ENCODE measurements around the gene POPDC2.

POPDC2 gene

DNA sequence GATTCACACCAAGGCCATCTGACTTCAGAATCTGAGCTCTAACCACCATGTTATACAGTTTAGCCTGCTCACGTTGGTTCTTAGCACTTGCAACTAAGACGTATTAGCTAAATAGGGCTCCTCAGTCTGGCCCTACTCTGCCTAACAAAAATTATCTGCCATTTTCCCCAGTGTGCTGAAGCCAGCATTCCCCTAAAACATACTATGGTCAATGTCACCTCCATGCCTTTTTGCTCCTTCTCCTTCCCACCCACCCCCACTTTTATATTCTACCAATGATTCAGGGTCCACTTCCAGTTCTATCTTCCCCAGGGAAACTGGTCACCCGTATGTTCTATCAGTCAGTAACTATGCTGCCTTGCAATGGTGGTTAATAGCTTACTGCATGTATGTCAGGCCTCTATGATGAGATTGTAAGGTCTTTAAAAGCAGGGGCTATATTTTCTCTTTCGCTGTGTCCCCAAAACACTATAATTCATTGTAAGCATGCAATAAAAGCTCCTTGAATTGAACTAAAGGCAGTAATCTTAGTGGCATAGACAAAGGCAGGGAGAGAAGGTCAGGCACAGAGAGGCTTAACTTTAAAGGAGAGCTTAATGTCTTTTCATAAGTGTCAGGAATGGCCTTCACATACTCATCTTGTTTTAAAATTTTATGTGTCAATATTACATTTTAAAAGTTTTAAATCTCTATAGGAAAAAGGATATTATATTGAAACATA is 23.3 kb downstream of the POPDC2 start:
- Histone ChIP-seq H3K79me2 (no peaks in the 10 kb centered on the region), H3K27ac (peak overlapping the region; percentile 92), H3K36me3 (ENCODE audit: control insufficient read depth, insufficient read depth, low read length) (no peaks in the 10 kb centered on the region), H3K9me3 (ENCODE audit: control insufficient read depth, low read length) (no peaks in the 10 kb centered on the region), H3K4me1 (peaks cover 40% of the 10 kb centered on the region), H3K9ac (no peak overlapping the region), H3K27me3 (ENCODE audit: control insufficient read depth, insufficient read depth, low read length) (no peaks in the 10 kb centered on the region), H3K4me3 (ENCODE audit: low read depth, low read length) (no peak overlapping the region), H2AFZ (peak overlapping the region; percentile 43), H3K4me2 (ENCODE audit: low read length) (no peak overlapping the region)
- TF ChIP-seq, protein P1, sequence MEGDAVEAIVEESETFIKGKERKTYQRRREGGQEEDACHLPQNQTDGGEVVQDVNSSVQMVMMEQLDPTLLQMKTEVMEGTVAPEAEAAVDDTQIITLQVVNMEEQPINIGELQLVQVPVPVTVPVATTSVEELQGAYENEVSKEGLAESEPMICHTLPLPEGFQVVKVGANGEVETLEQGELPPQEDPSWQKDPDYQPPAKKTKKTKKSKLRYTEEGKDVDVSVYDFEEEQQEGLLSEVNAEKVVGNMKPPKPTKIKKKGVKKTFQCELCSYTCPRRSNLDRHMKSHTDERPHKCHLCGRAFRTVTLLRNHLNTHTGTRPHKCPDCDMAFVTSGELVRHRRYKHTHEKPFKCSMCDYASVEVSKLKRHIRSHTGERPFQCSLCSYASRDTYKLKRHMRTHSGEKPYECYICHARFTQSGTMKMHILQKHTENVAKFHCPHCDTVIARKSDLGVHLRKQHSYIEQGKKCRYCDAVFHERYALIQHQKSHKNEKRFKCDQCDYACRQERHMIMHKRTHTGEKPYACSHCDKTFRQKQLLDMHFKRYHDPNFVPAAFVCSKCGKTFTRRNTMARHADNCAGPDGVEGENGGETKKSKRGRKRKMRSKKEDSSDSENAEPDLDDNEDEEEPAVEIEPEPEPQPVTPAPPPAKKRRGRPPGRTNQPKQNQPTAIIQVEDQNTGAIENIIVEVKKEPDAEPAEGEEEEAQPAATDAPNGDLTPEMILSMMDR (IDR thresholded peaks at IDR 0.05), result no peak

- H3K4me3 ChIP-seq (ENCODE audit: low read depth, low read length), result no peak overlapping the region
- peaks cover 40% of the 10 kb centered on the region for H3K4me1 ChIP-seq
- H3K9me3 ChIP-seq (ENCODE audit: control insufficient read depth, low read length), result no peaks in the 10 kb centered on the region
- H3K27ac ChIP-seq, result peak overlapping the region; percentile 92
- no peaks in the 10 kb centered on the region for H3K27me3 ChIP-seq (ENCODE audit: control insufficient read depth, insufficient read depth, low read length)
- no peak overlapping the region for H3K4me2 ChIP-seq (ENCODE audit: low read length)
- H3K79me2 ChIP-seq, result no peaks in the 10 kb centered on the region
- peak overlapping the region; percentile 43 for H2AFZ ChIP-seq
- TF ChIP-seq, protein P1 (IDR thresholded peaks at IDR 0.05), result no peak
- H3K9ac ChIP-seq, result no peak overlapping the region
- no peaks in the 10 kb centered on the region for H3K36me3 ChIP-seq (ENCODE audit: control insufficient read depth, insufficient read depth, low read length)
These were observed 24.1 kb downstream of the POPDC2 start for GRCh38 chr3:119636249-119636648.

GRCh38 chr3:119635719-119636118 is 24.7 kb downstream of the POPDC2 start:
- Histone ChIP-seq H3K27me3 (ENCODE audit: control insufficient read depth, insufficient read depth, low read length) (no peaks in the 10 kb centered on the region), H3K27ac (peak overlapping the region; percentile 92), H3K4me3 (ENCODE audit: low read depth, low read length) (no peak overlapping the region), H3K4me1 (peaks cover 40% of the 10 kb centered on the region), H3K4me2 (ENCODE audit: low read length) (no peak overlapping the region), H3K9ac (no peak overlapping the region), H2AFZ (peak overlapping the region; percentile 43), H3K9me3 (ENCODE audit: control insufficient read depth, low read length) (no peaks in the 10 kb centered on the region), H3K79me2 (no peaks in the 10 kb centered on the region), H3K36me3 (ENCODE audit: control insufficient read depth, insufficient read depth, low read length) (no peaks in the 10 kb centered on the region)
- TF ChIP-seq, protein P1 (IDR thresholded peaks at IDR 0.05), result peak; percentile 40

DNA sequence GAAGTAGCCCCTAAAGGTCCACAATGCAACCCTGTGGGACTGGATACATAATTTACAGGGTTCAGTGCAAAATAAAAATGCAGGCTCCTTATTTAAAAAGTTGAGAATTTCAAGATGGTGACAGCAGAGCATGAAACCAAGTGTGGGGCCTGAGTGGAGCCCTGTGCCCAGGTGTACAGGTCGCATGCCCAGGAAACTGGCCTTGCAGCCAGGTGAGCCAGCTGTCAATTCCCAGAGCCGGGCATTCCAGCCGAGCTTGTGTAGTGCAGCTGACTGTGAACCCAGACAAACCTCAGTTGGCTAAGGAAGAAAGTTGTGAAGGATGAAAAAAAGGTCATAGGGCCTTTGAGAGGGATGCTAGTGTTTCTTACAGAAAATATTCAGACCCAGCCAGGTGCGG is 27.6 kb downstream of the POPDC2 start:
- Histone ChIP-seq H3K9ac (no peak overlapping the region), H3K9me3 (ENCODE audit: control insufficient read depth, low read length) (no peaks in the 10 kb centered on the region), H2AFZ (no peak overlapping the region), H3K27me3 (ENCODE audit: control insufficient read depth, insufficient read depth, low read length) (no peaks in the 10 kb centered on the region), H3K27ac (no peak overlapping the region), H3K79me2 (no peaks in the 10 kb centered on the region), H3K4me1 (peaks cover 40% of the 10 kb centered on the region), H3K4me2 (ENCODE audit: low read length) (no peak overlapping the region), H3K4me3 (ENCODE audit: low read depth, low read length) (no peak overlapping the region), H3K36me3 (ENCODE audit: control insufficient read depth, insufficient read depth, low read length) (no peaks in the 10 kb centered on the region)
- TF ChIP-seq, protein P1 (IDR thresholded peaks at IDR 0.05), result no peak

DNA sequence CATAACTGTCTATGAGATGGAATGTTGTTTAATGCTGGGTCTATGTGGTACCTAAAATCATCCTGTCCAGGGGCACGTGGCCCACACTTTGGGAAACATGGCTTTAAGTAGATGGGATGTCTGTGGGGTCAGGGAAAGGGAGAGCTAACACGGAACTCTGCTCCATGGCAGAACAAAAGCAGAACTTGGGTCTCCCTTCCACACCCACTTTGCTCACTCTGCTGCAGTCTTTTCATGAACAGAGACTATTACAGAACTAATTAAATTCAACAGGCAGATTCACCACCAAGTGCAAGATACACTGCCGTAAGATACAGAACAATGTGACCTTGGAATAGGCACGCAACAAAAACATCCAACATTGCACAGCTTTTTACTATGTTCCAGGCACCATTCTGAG is 28.2 kb downstream of the POPDC2 start:
- no peak overlapping the region for H3K9ac ChIP-seq

More for the DNA sequence above, 28.2 kb downstream of the POPDC2 start:
- no peaks in the 10 kb centered on the region for H3K79me2 ChIP-seq
- H3K4me1 ChIP-seq, result peaks cover 41% of the 10 kb centered on the region
- no peaks in the 10 kb centered on the region for H3K27me3 ChIP-seq (ENCODE audit: control insufficient read depth, insufficient read depth, low read length)
- TF ChIP-seq, protein P1 (IDR thresholded peaks at IDR 0.05), result no peak
- no peak overlapping the region for H3K4me2 ChIP-seq (ENCODE audit: low read length)
- no peaks in the 10 kb centered on the region for H3K36me3 ChIP-seq (ENCODE audit: control insufficient read depth, insufficient read depth, low read length)
- H3K9me3 ChIP-seq (ENCODE audit: control insufficient read depth, low read length), result no peaks in the 10 kb centered on the region
- no peak overlapping the region for H2AFZ ChIP-seq
- H3K4me3 ChIP-seq (ENCODE audit: low read depth, low read length), result no peak overlapping the region
- no peak overlapping the region for H3K27ac ChIP-seq

All from parathyroid adenoma (tissue), 2 donors.